PC-3 (cell line): ENCODE data around the gene RBM34.
"Not testable (repeated sequence)": the region's sequence is repeated elsewhere in the genome, so short reads cannot be mapped to it uniquely, and the experiment has no call there.

Experiments
- CTCF ChIP-seq: fragments of 300-600 bp; sonication (generic); conservative IDR thresholded peaks from 2 replicates; pipeline ENCODE4 v1.5.1; 2017; ENCODE audit warnings: antibody characterized with exemption, low read depth, mild to moderate bottlenecking, low read length
- EZH2phosphoT487 ChIP-seq: fragments of 300-600 bp; sonication (generic); IDR thresholded peaks from 2 replicates; pipeline ENCODE4 v1.6.1; 2018; ENCODE audit warnings: mild to moderate bottlenecking, antibody characterized with exemption, low read length, borderline replicate concordance

- not testable (repeated sequence) for TF ChIP-seq CTCF, EZH2phosphoT487
Observed at GRCh38 chr1:235091319-235092044, 69.6 kb downstream of the RBM34 start.
